ENCODE results near the gene LEF1.

GRCh38 chr4:108070775-108071174 is 98.0 kb downstream of the LEF1 start:
- no peak for TF ChIP-seq CTCF (IDR thresholded peaks at IDR 0.05; ENCODE audit: low read depth, low read length)
- no peak for TF ChIP-seq EZH2phosphoT487 (IDR thresholded peaks at IDR 0.05; ENCODE audit: low read depth)
